ENCODE results near the gene VILL.

DNA sequence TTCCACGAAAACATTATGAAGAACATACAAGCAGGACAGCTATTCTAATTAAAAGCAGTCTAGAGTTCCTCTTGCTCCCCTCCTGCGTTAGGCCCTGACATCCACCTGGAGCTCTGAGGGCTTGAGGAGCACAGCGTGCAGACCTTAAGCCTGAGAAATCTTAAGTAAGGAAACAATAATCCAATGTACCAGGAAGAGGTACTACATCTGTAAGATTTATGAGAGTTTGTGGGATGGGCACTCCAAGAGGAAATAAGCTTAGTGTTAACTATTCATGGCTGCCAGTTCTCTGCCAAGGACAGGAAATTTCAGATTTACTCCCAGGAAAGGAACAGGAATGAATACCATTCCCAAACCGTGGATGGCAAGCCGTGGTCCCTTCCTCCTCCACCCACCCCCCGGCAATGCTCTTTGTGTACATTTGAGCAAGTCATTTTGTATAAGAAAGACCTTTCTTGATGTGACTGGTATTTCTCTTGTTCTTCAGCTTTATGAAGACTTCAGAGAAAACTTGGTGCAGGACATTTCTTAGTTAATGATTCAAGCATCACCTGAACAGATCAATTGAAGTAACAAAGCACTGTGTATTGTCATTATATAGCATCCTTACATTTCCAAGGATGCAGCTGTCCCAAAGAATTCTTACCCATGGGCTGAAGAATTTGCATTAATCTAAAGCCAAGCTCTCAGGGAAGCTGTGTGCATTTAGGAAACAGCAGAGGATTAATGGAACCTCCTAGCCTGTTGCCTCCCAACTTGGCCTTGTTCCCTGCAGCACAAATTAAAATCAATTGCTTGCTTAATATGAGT lies 28.8 kb upstream of the VILL start:
- TF ChIP-seq, protein P1, sequence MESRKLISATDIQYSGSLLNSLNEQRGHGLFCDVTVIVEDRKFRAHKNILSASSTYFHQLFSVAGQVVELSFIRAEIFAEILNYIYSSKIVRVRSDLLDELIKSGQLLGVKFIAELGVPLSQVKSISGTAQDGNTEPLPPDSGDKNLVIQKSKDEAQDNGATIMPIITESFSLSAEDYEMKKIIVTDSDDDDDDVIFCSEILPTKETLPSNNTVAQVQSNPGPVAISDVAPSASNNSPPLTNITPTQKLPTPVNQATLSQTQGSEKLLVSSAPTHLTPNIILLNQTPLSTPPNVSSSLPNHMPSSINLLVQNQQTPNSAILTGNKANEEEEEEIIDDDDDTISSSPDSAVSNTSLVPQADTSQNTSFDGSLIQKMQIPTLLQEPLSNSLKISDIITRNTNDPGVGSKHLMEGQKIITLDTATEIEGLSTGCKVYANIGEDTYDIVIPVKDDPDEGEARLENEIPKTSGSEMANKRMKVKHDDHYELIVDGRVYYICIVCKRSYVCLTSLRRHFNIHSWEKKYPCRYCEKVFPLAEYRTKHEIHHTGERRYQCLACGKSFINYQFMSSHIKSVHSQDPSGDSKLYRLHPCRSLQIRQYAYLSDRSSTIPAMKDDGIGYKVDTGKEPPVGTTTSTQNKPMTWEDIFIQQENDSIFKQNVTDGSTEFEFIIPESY (IDR thresholded peaks at IDR 0.05) = no peak
- TF ChIP-seq, protein P2, sequence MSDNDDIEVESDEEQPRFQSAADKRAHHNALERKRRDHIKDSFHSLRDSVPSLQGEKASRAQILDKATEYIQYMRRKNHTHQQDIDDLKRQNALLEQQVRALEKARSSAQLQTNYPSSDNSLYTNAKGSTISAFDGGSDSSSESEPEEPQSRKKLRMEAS (IDR thresholded peaks at IDR 0.05; ENCODE audit: low read depth, low read length) = no peak
- TF ChIP-seq, protein P3, sequence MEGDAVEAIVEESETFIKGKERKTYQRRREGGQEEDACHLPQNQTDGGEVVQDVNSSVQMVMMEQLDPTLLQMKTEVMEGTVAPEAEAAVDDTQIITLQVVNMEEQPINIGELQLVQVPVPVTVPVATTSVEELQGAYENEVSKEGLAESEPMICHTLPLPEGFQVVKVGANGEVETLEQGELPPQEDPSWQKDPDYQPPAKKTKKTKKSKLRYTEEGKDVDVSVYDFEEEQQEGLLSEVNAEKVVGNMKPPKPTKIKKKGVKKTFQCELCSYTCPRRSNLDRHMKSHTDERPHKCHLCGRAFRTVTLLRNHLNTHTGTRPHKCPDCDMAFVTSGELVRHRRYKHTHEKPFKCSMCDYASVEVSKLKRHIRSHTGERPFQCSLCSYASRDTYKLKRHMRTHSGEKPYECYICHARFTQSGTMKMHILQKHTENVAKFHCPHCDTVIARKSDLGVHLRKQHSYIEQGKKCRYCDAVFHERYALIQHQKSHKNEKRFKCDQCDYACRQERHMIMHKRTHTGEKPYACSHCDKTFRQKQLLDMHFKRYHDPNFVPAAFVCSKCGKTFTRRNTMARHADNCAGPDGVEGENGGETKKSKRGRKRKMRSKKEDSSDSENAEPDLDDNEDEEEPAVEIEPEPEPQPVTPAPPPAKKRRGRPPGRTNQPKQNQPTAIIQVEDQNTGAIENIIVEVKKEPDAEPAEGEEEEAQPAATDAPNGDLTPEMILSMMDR (IDR thresholded peaks at IDR 0.05 in 2 of 3, conservative IDR thresholded peaks at IDR 0.05 in 1 of 3; ENCODE audit: control insufficient read depth in 2 of 3, extremely low read depth in 1 of 3, insufficient read depth in 1 of 3, low read depth in 3 of 3, low read length in 3 of 3) = no peak
- TF ChIP-seq FOXM1 (IDR thresholded peaks at IDR 0.05; ENCODE audit: low read depth, low read length) (no peak), EP300 (IDR thresholded peaks at IDR 0.05; ENCODE audit: borderline replicate concordance in 1 of 2, control insufficient read depth in 1 of 2, low read depth in 2 of 2, low read length in 2 of 2) (no peak), SP1 (IDR thresholded peaks at IDR 0.05; ENCODE audit: low read depth, low read length) (no peak), POLR2A (IDR thresholded peaks at IDR 0.05; ENCODE audit: low read depth, low read length) (no peak), RAD51 (IDR thresholded peaks at IDR 0.05) (no peak)
